Breast epithelium (tissue), 3 donors: ENCODE measurements around the gene EMC10.

ENCODE experiments used
- POLR2A ChIP-seq: fragments of 450-650 bp; IDR thresholded peaks from one replicate; pipeline ENCODE4 v1.6.1; 2016; ENCODE audit warnings: antibody characterized with exemption, mild to moderate bottlenecking, moderate library complexity
- TF ChIP-seq, protein P1 (sequence below), 3 donors: fragments of 450-650 bp; IDR thresholded peaks; one replicate each; pipeline ENCODE4 v1.5.1; 2016 to 2017; ENCODE audit warnings: antibody characterized with exemption in 3 of 3, mild to moderate bottlenecking in 3 of 3, moderate library complexity in 3 of 3

DNA sequence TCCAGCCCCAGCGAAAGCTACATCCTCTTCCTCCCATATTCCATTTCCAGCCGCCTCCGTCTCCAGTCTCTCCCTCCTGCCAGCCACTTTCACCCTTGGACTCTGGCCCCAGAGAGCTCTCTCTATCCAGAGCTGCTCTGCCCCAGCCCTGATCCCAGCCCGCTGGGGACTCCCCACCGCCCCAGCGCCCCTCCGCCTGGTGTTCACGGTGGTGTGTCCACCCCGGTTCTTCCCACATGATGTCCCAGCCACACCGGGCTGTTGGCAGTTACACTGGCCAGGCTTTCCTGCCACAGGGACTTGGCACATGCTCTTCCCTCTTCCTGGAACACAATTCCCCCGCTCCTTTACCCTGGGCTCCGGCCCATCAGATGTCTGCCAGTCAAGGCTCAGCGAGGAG is 11.3 kb upstream of the EMC10 start:
- TF ChIP-seq, protein P1, sequence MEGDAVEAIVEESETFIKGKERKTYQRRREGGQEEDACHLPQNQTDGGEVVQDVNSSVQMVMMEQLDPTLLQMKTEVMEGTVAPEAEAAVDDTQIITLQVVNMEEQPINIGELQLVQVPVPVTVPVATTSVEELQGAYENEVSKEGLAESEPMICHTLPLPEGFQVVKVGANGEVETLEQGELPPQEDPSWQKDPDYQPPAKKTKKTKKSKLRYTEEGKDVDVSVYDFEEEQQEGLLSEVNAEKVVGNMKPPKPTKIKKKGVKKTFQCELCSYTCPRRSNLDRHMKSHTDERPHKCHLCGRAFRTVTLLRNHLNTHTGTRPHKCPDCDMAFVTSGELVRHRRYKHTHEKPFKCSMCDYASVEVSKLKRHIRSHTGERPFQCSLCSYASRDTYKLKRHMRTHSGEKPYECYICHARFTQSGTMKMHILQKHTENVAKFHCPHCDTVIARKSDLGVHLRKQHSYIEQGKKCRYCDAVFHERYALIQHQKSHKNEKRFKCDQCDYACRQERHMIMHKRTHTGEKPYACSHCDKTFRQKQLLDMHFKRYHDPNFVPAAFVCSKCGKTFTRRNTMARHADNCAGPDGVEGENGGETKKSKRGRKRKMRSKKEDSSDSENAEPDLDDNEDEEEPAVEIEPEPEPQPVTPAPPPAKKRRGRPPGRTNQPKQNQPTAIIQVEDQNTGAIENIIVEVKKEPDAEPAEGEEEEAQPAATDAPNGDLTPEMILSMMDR (IDR thresholded peaks at IDR 0.05): no peak
- no peak for TF ChIP-seq POLR2A
